ENCODE measurements around the gene EVA1A. TPM values are rescaled to one million over a fixed set of nuclear protein-coding genes. Genes with fewer than 3 reads are reported as not detected.
A peak's percentile ranks its signal among the peaks of the same experiment; 100 is the strongest.

Gene EVA1A
- total and polyA plus RNA-seq, 4 experiments from 2014 or later = not detected

DNA sequence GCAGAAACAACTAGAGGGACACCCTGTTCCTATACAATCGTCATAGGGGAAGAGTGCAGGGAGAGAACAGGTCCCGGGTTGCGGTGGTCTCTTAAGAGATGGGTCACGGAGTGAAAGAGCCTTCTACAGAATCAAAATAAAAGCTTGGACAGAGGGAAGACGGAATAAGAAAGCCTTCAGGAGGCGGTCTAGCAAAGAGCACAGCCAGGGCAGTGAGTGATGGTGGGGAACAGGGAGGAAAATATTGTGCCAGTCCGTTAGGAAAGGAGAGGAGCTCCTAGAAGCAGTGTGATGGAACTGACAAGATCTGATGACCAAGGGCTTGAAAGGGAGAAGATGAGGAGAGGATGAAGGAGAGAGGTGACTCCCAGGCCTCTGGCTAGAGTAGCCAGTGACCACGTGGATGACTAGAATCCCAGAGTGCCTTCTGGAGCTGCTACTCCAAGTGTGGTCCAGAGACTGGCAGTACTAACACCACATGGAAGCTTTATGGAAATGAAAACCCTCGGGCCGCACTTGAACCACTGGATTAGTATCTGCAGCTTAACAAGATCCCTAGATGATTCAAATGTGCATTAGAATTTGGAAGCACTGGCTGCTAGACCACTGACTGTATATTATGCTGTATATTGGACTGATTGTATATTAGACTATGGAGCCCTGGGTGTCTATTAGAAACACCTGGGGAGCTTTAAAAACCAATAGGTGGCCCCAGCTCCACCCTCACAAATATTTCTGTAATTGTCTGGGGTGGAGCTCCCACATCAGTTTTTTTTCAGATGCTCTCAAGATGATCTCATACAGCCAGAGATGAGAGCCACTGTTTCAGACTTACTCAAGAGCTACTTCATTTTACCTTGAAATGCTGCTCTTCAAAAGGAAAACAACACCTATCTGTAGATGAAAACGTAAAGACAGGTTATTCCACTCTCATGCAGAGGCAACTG, 1.1 kb upstream of the EVA1A start:
- no peak overlapping the region for H3K4me3 ChIP-seq (ENCODE audit: low read length in 2 of 2)
- H3K27ac ChIP-seq (ENCODE audit: low read depth, low read length) = no peak overlapping the region
- CTCF ChIA-PET (ENCODE audit: partially characterized antibody) = interaction anchor here (1.2 to 2.5 kb wide), 2 partner anchors 19 to 47 kb away, joined by 3 to 8 read pairs; no protein-coding TSS in a partner anchor
- no peaks in the 10 kb centered on the region for H3K4me1 ChIP-seq (ENCODE audit: insufficient read depth, low read length)
- H3K27me3 ChIP-seq (ENCODE audit: insufficient read depth, low read length) = no peaks in the 10 kb centered on the region
- no peak overlapping the region for H3K27ac Mint-ChIP-seq
- no peak for DNase-seq
- H3K36me3 ChIP-seq (ENCODE audit: insufficient read depth, low read length) = no peaks in the 10 kb centered on the region
- no peaks in the 10 kb centered on the region for H3K9me3 ChIP-seq (ENCODE audit: control insufficient read depth in 1 of 2, low read length in 2 of 2)
- POLR2A ChIA-PET (ENCODE audit: partially characterized antibody) = no interaction called here
- H3K9me3 Mint-ChIP-seq = no peaks in the 10 kb centered on the region
- peaks cover 9 to 13% (median 12%) of the 10 kb centered on the region in 4 donors for H3K4me1 Mint-ChIP-seq
- peaks cover 31 to 44% of the 10 kb centered on the region in 2 donors for H3K27me3 Mint-ChIP-seq
- intact Hi-C loops (cut with micrococcal nuclease) = no loop called here
- peak overlapping the region in 4 of 8 donors; percentile 1 to 66 (median 6) for H3K4me3 Mint-ChIP-seq
- no peaks in the 10 kb centered on the region for H3K36me3 Mint-ChIP-seq

DNA sequence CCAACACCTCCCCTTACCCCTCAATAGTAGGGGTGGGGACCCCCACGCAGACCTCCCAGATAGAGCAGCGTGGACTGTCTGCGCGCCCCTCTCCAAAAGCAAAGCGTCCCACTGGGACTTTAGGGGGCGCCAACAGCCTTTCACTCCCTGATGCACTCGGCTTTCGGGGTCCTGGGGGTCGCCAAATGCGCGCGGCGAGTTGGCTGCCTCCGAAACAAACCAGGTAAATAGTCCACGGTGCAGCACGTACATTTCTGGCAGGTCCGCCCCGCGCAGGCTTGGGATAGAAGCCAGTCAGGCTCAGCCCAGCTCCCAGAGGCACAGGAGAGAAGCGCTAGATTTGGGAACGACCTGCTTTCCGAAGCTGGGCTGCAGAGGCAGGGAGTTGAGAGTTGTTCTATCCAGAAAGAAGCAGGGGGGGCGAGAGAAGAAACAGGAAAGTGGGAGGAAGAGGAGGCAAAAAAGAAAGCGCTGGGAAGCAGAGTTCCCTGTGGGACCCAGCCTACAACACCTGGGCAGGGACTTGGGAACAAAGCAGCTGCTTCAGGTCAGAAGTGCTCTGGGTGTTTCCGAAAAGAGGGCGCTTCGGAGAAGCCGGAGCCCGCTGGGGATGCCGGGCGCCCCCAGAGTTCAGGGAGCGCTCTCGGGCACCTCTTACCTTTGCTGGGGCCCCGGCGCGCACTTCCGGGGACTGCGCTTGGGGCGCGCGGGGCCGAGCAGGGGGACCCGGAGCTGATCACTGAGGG, 544 bp downstream of the EVA1A start:
- H3K9me3 Mint-ChIP-seq = no peaks in the 10 kb centered on the region
- intact Hi-C loops (cut with micrococcal nuclease) = no loop called here
- ChIA-PET CTCF (ENCODE audit: partially characterized antibody) (no interaction called here), POLR2A (ENCODE audit: partially characterized antibody) (no interaction called here)
- peaks cover 9 to 13% (median 11%) of the 10 kb centered on the region in 4 donors for H3K4me1 Mint-ChIP-seq
- Histone ChIP-seq H3K27ac (ENCODE audit: low read depth, low read length) (no peak overlapping the region), H3K4me1 (ENCODE audit: insufficient read depth, low read length) (no peaks in the 10 kb centered on the region), H3K36me3 (ENCODE audit: insufficient read depth, low read length) (no peaks in the 10 kb centered on the region), H3K4me3 (ENCODE audit: low read length in 2 of 2) (no peak overlapping the region), H3K27me3 (ENCODE audit: insufficient read depth, low read length) (no peaks in the 10 kb centered on the region), H3K9me3 (ENCODE audit: control insufficient read depth in 1 of 2, low read length in 2 of 2) (no peaks in the 10 kb centered on the region)
- no peak for DNase-seq
- H3K27me3 Mint-ChIP-seq = peaks cover 30 to 48% of the 10 kb centered on the region in 2 donors
- no peak overlapping the region for H3K27ac Mint-ChIP-seq
- H3K36me3 Mint-ChIP-seq = no peaks in the 10 kb centered on the region
- peak overlapping the region in 7 of 8 donors; percentile 47 to 71 (median 63) for H3K4me3 Mint-ChIP-seq

GRCh38 chr2:75559680-75560021, 1.1 kb downstream of the EVA1A start:
- Histone ChIP-seq H3K27me3 (ENCODE audit: insufficient read depth, low read length) (no peaks in the 10 kb centered on the region), H3K9me3 (ENCODE audit: control insufficient read depth in 1 of 2, low read length in 2 of 2) (no peaks in the 10 kb centered on the region), H3K27ac (ENCODE audit: low read depth, low read length) (no peak overlapping the region), H3K36me3 (ENCODE audit: insufficient read depth, low read length) (no peaks in the 10 kb centered on the region), H3K4me3 (ENCODE audit: low read length in 2 of 2) (no peak overlapping the region), H3K4me1 (ENCODE audit: insufficient read depth, low read length) (no peaks in the 10 kb centered on the region)
- H3K4me3 Mint-ChIP-seq = peak overlapping the region in 5 of 8 donors; percentile 47 to 71 (median 57)
- POLR2A ChIA-PET (ENCODE audit: partially characterized antibody) = no interaction called here
- CTCF ChIA-PET (ENCODE audit: partially characterized antibody) = no interaction called here
- peaks cover 34 to 46% of the 10 kb centered on the region in 2 donors for H3K27me3 Mint-ChIP-seq
- intact Hi-C loops (cut with micrococcal nuclease) = no loop called here
- DNase-seq = no peak
- H3K36me3 Mint-ChIP-seq = no peaks in the 10 kb centered on the region
- no peak overlapping the region for H3K27ac Mint-ChIP-seq
- peaks cover 9 to 13% (median 11%) of the 10 kb centered on the region in 4 donors for H3K4me1 Mint-ChIP-seq
- H3K9me3 Mint-ChIP-seq = no peaks in the 10 kb centered on the region

GRCh38 chr2:75558786-75559679, 1.7 kb downstream of the EVA1A start:
- H3K27me3 Mint-ChIP-seq = peaks cover 33 to 43% of the 10 kb centered on the region in 2 donors

GRCh38 chr2:75558136-75558535, 2.6 kb downstream of the EVA1A start:
- Histone ChIP-seq H3K4me3 (ENCODE audit: low read length in 2 of 2) (no peak overlapping the region), H3K27me3 (ENCODE audit: insufficient read depth, low read length) (no peaks in the 10 kb centered on the region), H3K4me1 (ENCODE audit: insufficient read depth, low read length) (no peaks in the 10 kb centered on the region), H3K27ac (ENCODE audit: low read depth, low read length) (no peak overlapping the region), H3K36me3 (ENCODE audit: insufficient read depth, low read length) (no peaks in the 10 kb centered on the region), H3K9me3 (ENCODE audit: control insufficient read depth in 1 of 2, low read length in 2 of 2) (no peaks in the 10 kb centered on the region)
- CTCF ChIA-PET (ENCODE audit: partially characterized antibody) = no interaction called here
- POLR2A ChIA-PET (ENCODE audit: partially characterized antibody) = no interaction called here
- no peak for DNase-seq
- Mint-ChIP-seq H3K4me1 (peaks cover 7 to 13% (median 11%) of the 10 kb centered on the region in 4 donors), H3K27ac (no peak overlapping the region), H3K36me3 (no peaks in the 10 kb centered on the region), H3K4me3 (no peak overlapping the region), H3K9me3 (no peaks in the 10 kb centered on the region), H3K27me3 (peaks cover 28 to 40% of the 10 kb centered on the region in 2 donors)
- intact Hi-C loops (cut with micrococcal nuclease) = no loop called here

More at GRCh38 chr2:75558786-75559679, 1.7 kb downstream of the EVA1A start:
- Mint-ChIP-seq H3K27ac (no peak overlapping the region), H3K9me3 (no peaks in the 10 kb centered on the region), H3K4me1 (peaks cover 9 to 13% (median 11%) of the 10 kb centered on the region in 4 donors), H3K4me3 (no peak overlapping the region), H3K36me3 (no peaks in the 10 kb centered on the region)
- Histone ChIP-seq H3K36me3 (ENCODE audit: insufficient read depth, low read length) (no peaks in the 10 kb centered on the region), H3K4me3 (ENCODE audit: low read length in 2 of 2) (no peak overlapping the region), H3K4me1 (ENCODE audit: insufficient read depth, low read length) (no peaks in the 10 kb centered on the region), H3K27ac (ENCODE audit: low read depth, low read length) (no peak overlapping the region), H3K9me3 (ENCODE audit: control insufficient read depth in 1 of 2, low read length in 2 of 2) (no peaks in the 10 kb centered on the region), H3K27me3 (ENCODE audit: insufficient read depth, low read length) (no peaks in the 10 kb centered on the region)
- intact Hi-C loops (cut with micrococcal nuclease) = no loop called here
- CTCF ChIA-PET (ENCODE audit: partially characterized antibody) = no interaction called here
- DNase-seq = no peak
- POLR2A ChIA-PET (ENCODE audit: partially characterized antibody) = no interaction called here

DNA sequence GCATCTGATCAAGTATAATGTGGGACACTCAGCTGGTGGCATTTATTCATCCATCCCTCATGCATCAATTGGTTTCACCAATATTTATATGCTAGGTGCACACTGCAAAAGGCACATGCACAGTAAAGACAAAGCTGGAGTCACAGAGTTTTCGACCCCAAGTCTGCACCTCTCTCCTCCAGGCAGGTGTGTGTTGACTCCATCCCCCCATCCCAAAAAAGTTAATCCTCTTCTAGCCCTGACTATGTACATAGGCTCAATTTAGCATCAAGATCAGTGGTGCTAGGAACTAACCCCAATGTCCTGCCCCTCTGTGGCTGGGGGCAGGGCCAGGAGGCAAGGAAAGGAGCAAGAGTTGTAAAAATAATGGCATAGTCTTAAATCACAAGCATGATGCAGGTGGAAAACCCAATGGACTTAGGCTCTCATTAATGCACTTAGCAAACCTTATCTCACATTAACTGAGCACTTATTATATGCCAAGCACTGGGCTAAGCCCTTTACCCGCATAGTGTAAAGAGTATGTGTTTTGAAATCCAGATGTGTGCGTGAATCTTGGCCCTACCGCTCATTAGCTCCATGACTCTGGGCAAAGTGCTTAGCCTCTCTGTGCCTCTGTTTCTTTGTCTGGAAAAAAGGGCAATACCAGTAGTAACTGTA, 3.1 kb downstream of the EVA1A start:
- no peak overlapping the region for H3K27ac ChIP-seq (ENCODE audit: low read depth, low read length)
- peaks cover 7 to 13% (median 11%) of the 10 kb centered on the region in 4 donors for H3K4me1 Mint-ChIP-seq
- no peak overlapping the region for H3K4me3 ChIP-seq (ENCODE audit: low read length in 2 of 2)
- no peak overlapping the region for H3K27ac Mint-ChIP-seq
- H3K36me3 ChIP-seq (ENCODE audit: insufficient read depth, low read length) = no peaks in the 10 kb centered on the region
- DNase-seq = no peak
- intact Hi-C loops (cut with micrococcal nuclease) = no loop called here
- POLR2A ChIA-PET (ENCODE audit: partially characterized antibody) = no interaction called here
- no peaks in the 10 kb centered on the region for H3K9me3 ChIP-seq (ENCODE audit: control insufficient read depth in 1 of 2, low read length in 2 of 2)
- H3K9me3 Mint-ChIP-seq = no peaks in the 10 kb centered on the region
- H3K27me3 ChIP-seq (ENCODE audit: insufficient read depth, low read length) = no peaks in the 10 kb centered on the region
- H3K4me1 ChIP-seq (ENCODE audit: insufficient read depth, low read length) = no peaks in the 10 kb centered on the region
- H3K36me3 Mint-ChIP-seq = no peaks in the 10 kb centered on the region
- H3K27me3 Mint-ChIP-seq = peaks cover 28 to 43% of the 10 kb centered on the region in 2 donors
- no peak overlapping the region for H3K4me3 Mint-ChIP-seq
- CTCF ChIA-PET (ENCODE audit: partially characterized antibody) = no interaction called here

All from CD4-positive, alpha-beta memory T cell (primary cell).